RWPE2 (cell line): ENCODE data around the gene SPG11.

Source experiments
- ATAC-seq: fragments of 200-7000 bp; cut with Tn5 transposase; 3 replicates; pipeline ENCODE4 v1.9.1; 2021; ENCODE audit warnings: low read depth
- DNase-seq: peaks from one replicate; pipeline ENCODE4 v3.0.0-alpha.2; 2020; ENCODE audit warnings: low spot score
- H3K27ac ChIP-seq: fragments of 450-650 bp; 2 replicates; pipeline ENCODE4 v1.5.1; 2017; ENCODE audit warnings: mild to moderate bottlenecking; ENCODE audit not compliant: poor library complexity, severe bottlenecking
- H3K27me3 ChIP-seq: fragments of 250-450 bp; sonication (Bioruptor Pico); 2 replicates; pipeline ENCODE4 v1.5.1; 2021; ENCODE audit warnings: mild to moderate bottlenecking, moderate library complexity; ENCODE audit not compliant: insufficient read depth, poor library complexity, severe bottlenecking
- H3K36me3 ChIP-seq: fragments of 250-450 bp; sonication (Bioruptor Pico); 2 replicates; pipeline ENCODE4 v1.5.1; 2020; ENCODE audit warnings: low read depth, mild to moderate bottlenecking, moderate library complexity
- H3K4me1 ChIP-seq: fragments of 250-450 bp; sonication (Bioruptor Pico); 2 replicates; pipeline ENCODE4 v1.5.1; 2021; ENCODE audit warnings: mild to moderate bottlenecking, moderate library complexity; ENCODE audit not compliant: insufficient read depth, poor library complexity, severe bottlenecking
- H3K4me3 ChIP-seq: fragments of 250-450 bp; sonication (Bioruptor Pico); 2 replicates; pipeline ENCODE4 v1.5.1; 2021; ENCODE audit warnings: mild to moderate bottlenecking, moderate library complexity; ENCODE audit not compliant: severe bottlenecking
- H3K9me3 ChIP-seq: fragments of 250-450 bp; sonication (Bioruptor Pico); 2 replicates; pipeline ENCODE4 v1.5.1; 2021; ENCODE audit warnings: mild to moderate bottlenecking, moderate library complexity; ENCODE audit not compliant: severe bottlenecking
- TF ChIP-seq, protein P1 (sequence below): fragments of 450-650 bp; IDR thresholded peaks from one replicate; pipeline ENCODE4 v1.5.1; 2017; ENCODE audit warnings: mild to moderate bottlenecking, moderate library complexity; ENCODE audit not compliant: poor library complexity, severe bottlenecking

SPG11 gene

DNA sequence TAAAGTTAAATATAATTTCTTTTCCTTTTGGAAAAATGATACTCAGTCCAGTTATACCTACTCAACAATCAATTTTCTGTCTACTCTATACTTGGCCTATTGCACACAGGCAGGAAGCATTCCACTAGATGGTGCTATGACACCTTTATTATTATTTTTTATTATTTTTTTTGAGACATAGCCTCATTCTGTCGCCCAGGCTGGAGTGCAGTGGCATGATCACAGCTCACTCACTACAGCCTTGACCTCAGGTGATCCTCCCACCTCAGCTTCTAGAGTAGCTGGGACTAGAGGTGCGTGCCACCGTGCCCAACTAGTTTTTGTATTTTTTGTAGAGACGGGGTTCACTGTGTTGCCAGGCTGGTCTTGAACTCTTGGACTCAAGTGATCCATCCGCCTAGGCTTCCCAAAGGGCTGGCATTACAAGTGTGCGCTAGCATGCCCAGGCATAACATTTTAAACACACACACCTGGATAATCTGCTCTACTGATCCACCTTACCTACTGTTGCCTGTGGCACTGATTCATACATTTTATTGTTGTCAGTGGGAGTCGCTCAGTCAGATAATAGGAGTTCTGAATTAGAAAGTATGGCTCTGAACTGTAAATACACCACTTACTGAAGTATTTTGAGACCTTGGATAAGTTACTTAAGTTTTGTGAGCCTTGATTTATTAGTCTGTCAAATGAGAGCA is 70.3 kb downstream of the SPG11 start:
- Histone ChIP-seq H3K36me3 (peaks cover 96% of the 10 kb centered on the region), H3K27me3 (no peaks in the 10 kb centered on the region), H3K27ac (no peak overlapping the region), H3K4me3 (no peak overlapping the region), H3K4me1 (no peaks in the 10 kb centered on the region), H3K9me3 (no peaks in the 10 kb centered on the region)
- ATAC-seq (peak; percentile 61), DNase-seq (no peak)
- TF ChIP-seq, protein P1, sequence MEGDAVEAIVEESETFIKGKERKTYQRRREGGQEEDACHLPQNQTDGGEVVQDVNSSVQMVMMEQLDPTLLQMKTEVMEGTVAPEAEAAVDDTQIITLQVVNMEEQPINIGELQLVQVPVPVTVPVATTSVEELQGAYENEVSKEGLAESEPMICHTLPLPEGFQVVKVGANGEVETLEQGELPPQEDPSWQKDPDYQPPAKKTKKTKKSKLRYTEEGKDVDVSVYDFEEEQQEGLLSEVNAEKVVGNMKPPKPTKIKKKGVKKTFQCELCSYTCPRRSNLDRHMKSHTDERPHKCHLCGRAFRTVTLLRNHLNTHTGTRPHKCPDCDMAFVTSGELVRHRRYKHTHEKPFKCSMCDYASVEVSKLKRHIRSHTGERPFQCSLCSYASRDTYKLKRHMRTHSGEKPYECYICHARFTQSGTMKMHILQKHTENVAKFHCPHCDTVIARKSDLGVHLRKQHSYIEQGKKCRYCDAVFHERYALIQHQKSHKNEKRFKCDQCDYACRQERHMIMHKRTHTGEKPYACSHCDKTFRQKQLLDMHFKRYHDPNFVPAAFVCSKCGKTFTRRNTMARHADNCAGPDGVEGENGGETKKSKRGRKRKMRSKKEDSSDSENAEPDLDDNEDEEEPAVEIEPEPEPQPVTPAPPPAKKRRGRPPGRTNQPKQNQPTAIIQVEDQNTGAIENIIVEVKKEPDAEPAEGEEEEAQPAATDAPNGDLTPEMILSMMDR: peak; percentile 76

DNA sequence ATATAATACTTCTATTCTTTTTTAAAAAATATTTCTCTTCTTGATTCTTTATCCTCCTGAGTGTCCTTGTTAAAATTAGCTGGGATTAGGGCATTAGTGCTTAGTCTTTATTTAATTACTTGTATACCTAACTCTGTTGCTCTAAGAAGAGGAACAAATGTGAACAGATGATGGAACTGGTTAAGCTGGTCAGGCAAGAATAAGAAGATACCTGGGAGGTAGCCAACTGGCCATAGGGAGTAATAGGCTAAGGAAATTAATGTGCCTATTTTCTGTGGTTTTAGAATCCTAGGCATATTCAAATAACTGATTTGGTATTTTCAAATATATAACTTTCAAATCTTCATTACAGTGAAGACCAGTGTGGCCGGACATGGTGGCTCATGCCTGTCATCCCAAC is 72.1 kb downstream of the SPG11 start:
- peaks cover 96% of the 10 kb centered on the region for H3K36me3 ChIP-seq
- no peaks in the 10 kb centered on the region for H3K9me3 ChIP-seq
- no peaks in the 10 kb centered on the region for H3K27me3 ChIP-seq
- H3K4me1 ChIP-seq: no peaks in the 10 kb centered on the region
- DNase-seq (no peak), ATAC-seq (no peak)
- H3K27ac ChIP-seq: no peak overlapping the region
- H3K4me3 ChIP-seq: no peak overlapping the region
- TF ChIP-seq, protein P1: no peak

DNA sequence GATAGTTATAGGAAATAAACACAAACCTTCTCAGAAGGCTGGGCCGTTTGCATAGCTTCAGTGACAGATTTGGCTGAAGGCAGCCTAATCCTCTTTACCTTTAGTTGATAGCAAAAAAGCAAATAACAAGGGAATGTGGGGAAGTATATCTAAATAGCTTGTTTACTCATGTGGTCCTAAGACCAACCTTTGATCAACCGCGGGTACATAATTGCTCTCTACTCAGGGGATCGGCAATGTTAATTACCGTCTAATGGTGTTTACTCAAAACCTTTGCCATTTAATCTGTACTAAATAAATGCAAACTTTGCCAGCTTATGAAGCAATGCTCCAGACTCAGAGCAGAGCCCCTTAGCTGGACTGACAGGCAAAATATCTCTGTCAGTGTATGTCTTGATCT is 74.9 kb downstream of the SPG11 start:
- H3K4me1 ChIP-seq: no peaks in the 10 kb centered on the region

DNA sequence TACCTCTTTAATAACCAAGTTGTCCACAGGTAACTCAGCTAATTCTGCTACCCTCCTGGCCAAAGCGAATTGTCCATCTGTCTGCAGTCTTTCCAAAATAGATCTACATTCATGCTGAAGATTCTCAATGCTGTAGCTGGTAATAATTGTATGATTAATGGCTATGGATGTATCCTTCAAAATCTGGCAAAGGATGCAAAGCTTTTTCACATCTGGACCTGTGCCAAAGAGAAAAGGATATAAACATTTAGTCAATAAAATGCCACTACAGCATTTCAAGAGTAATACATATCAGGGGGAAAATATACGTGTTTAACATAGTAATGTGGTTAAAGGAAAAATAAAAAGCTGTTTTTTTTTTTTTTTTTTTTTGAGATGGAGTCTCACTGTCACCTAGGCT is 77.8 kb downstream of the SPG11 start:
- Histone ChIP-seq H3K4me1 (no peaks in the 10 kb centered on the region), H3K27ac (no peak overlapping the region), H3K9me3 (no peaks in the 10 kb centered on the region), H3K27me3 (no peaks in the 10 kb centered on the region), H3K4me3 (no peak overlapping the region), H3K36me3 (peaks cover 92% of the 10 kb centered on the region)
- DNase-seq (no peak), ATAC-seq (no peak)
- TF ChIP-seq, protein P1: no peak

More for the DNA sequence above, 74.9 kb downstream of the SPG11 start:
- Histone ChIP-seq H3K4me3 (no peak overlapping the region), H3K27me3 (no peaks in the 10 kb centered on the region), H3K9me3 (no peaks in the 10 kb centered on the region), H3K27ac (no peak overlapping the region), H3K36me3 (peaks cover 94% of the 10 kb centered on the region)
- DNase-seq (no peak), ATAC-seq (no peak)
- TF ChIP-seq, protein P1: no peak

DNA sequence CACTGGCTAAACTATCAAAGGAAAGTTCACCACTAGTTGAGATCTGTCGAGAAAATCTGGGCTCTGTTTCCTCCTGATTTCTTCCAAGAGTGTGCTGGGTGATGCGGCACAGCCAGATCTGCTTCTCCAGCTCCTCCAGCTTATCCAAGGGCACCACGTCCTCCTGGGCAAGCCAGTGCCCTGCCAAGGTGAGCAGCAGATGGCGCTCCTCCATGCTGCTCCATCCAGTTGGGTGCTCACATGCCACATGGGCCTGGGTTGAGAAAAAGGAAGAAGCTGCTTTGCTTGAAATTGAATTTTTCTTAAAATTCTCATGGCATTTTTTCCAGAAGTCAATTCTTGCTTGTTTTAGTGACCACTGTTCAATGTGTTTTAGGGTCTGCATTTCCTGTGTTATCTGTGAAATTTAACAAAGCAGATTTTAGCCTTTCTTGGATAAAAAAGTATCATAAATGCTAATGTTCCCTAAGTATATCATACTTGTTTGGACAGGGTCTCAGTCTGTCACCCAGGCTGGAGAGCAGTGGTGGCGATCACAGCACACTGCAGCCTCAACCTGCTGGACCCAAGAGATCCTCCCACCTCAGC is 79.2 kb downstream of the SPG11 start:
- Histone ChIP-seq H3K9me3 (no peaks in the 10 kb centered on the region), H3K4me3 (no peak overlapping the region), H3K27ac (no peak overlapping the region), H3K27me3 (no peaks in the 10 kb centered on the region), H3K4me1 (peaks cover 5% of the 10 kb centered on the region), H3K36me3 (peaks cover 91% of the 10 kb centered on the region)
- TF ChIP-seq, protein P1: peak; percentile 88
- no peak for DNase-seq
- ATAC-seq: peak; percentile 89
